Measurements from ENCODE around the gene COX8C.
A peak's percentile ranks its signal among the peaks of the same experiment; 100 is the strongest.

Gene COX8C

GRCh38 chr14:93332853-93333630 is 13.9 kb upstream of the COX8C start, which contains the start of gene BTBD7:
BTBD7 (minus strand) TSS chr14:93333036; CDS start chr14:93296051, 36,985 bp downstream.
- Histone ChIP-seq H3K27ac (peak within 1 kb of the TSS; percentile 97), H3K9me3 (no peaks in the 10 kb centered on the region), H3K4me1 (peaks cover 0 to 24% (median 14%) of the 10 kb centered on the region in 4 donors), H3K36me3 (no peaks in the 10 kb centered on the region), H3K4me3 (peak within 1 kb of the TSS; percentile 85 to 97), H3K27me3 (no peaks in the 10 kb centered on the region)
- peak in 1 of 2 experiments; percentile 33 for TF ChIP-seq CTCF (IDR thresholded peaks at IDR 0.05)
- DNase-seq, result peak; percentile 91 to 96
- intact Hi-C loops (cut with DNase I; ENCODE audit: low total_unique reads), result loop anchor here (5.0 kb wide), 1 partner anchor 221 kb away; no protein-coding TSS in a partner anchor

- DNase-seq, result no peak
- Histone ChIP-seq H3K9me3 (no peaks in the 10 kb centered on the region), H3K36me3 (no peaks in the 10 kb centered on the region), H3K27ac (peak overlapping the region; percentile 97), H3K27me3 (no peaks in the 10 kb centered on the region), H3K4me1 (peaks cover 0 to 24% (median 14%) of the 10 kb centered on the region in 4 donors), H3K4me3 (peak overlapping the region; percentile 85 to 97)
- no peak for TF ChIP-seq CTCF (IDR thresholded peaks at IDR 0.05)
- intact Hi-C loops (cut with DNase I; ENCODE audit: low total_unique reads), result loop anchor here (5.0 kb wide), 1 partner anchor 221 kb away; no protein-coding TSS in a partner anchor
Observed at GRCh38 chr14:93333631-93334103, 13.3 kb upstream of the COX8C start.

- no peaks in the 10 kb centered on the region for H3K9me3 ChIP-seq
- H3K4me1 ChIP-seq, result peaks cover 0 to 6% (median 0%) of the 10 kb centered on the region in 4 donors
- H3K27ac ChIP-seq, result no peak overlapping the region
- H3K4me3 ChIP-seq, result no peak overlapping the region
- intact Hi-C loops (cut with DNase I; ENCODE audit: low total_unique reads), result no loop called here
- no peaks in the 10 kb centered on the region for H3K36me3 ChIP-seq
- H3K27me3 ChIP-seq, result no peaks in the 10 kb centered on the region
- no peak for TF ChIP-seq CTCF (IDR thresholded peaks at IDR 0.05)
- no peak for DNase-seq
Observed at GRCh38 chr14:93337143-93337753, 9.7 kb upstream of the COX8C start.

GRCh38 chr14:93337884-93338283 is 9.1 kb upstream of the COX8C start:
- no peak overlapping the region for H3K27ac ChIP-seq
- H3K4me1 ChIP-seq, result peaks cover 0 to 6% (median 0%) of the 10 kb centered on the region in 4 donors
- H3K36me3 ChIP-seq, result no peaks in the 10 kb centered on the region
- DNase-seq, result no peak
- H3K4me3 ChIP-seq, result no peak overlapping the region
- no peaks in the 10 kb centered on the region for H3K9me3 ChIP-seq
- no peaks in the 10 kb centered on the region for H3K27me3 ChIP-seq
- no peak for TF ChIP-seq CTCF (IDR thresholded peaks at IDR 0.05)
- intact Hi-C loops (cut with DNase I; ENCODE audit: low total_unique reads), result no loop called here

- H3K9me3 ChIP-seq, result no peaks in the 10 kb centered on the region
- no peak for TF ChIP-seq CTCF (IDR thresholded peaks at IDR 0.05)
Observed at GRCh38 chr14:93343266-93343665, 3.7 kb upstream of the COX8C start.

More at GRCh38 chr14:93343266-93343665, 3.7 kb upstream of the COX8C start:
- no peaks in the 10 kb centered on the region for H3K27me3 ChIP-seq
- H3K27ac ChIP-seq, result no peak overlapping the region
- H3K4me1 ChIP-seq, result no peaks in the 10 kb centered on the region
- no peak for DNase-seq
- H3K36me3 ChIP-seq, result no peaks in the 10 kb centered on the region
- H3K4me3 ChIP-seq, result no peak overlapping the region
- intact Hi-C loops (cut with DNase I; ENCODE audit: low total_unique reads), result no loop called here

All from tibial artery (tissue), 4 donors.